GM21423 (cell line): ENCODE measurements around the gene LRCH1.
"Not testable (repeated sequence)": the region's sequence is repeated elsewhere in the genome, so short reads cannot be mapped to it uniquely, and the experiment has no call there.

ENCODE experiments used
- ATAC-seq: cut with Tn5 transposase; IDR thresholded peaks from one replicate; pipeline ENCODE4 v1.9.1; 2021; ENCODE audit warnings: mild to moderate bottlenecking, moderate library complexity; ENCODE audit not compliant: unreplicated experiment

The LRCH1 gene

GRCh38 chr13:46745062-46745461 is 192.1 kb downstream of the LRCH1 start:
- ATAC-seq, result no peak

- ATAC-seq, result no peak
These were observed 192.7 kb downstream of the LRCH1 start for GRCh38 chr13:46745706-46746105.

- no peak for ATAC-seq
These were observed 194.3 kb downstream of the LRCH1 start for GRCh38 chr13:46747031-46747820.

GRCh38 chr13:46748300-46748699 is 195.3 kb downstream of the LRCH1 start:
- no peak for ATAC-seq

- ATAC-seq, result no peak
These were observed 197.0 kb downstream of the LRCH1 start for GRCh38 chr13:46749951-46750350.

GRCh38 chr13:46751811-46752635 is 199.1 kb downstream of the LRCH1 start:
- ATAC-seq, result peak; percentile 92

GRCh38 chr13:46753137-46753536 is 200.2 kb downstream of the LRCH1 start:
- ATAC-seq, result no peak

GRCh38 chr13:46753917-46754316 is 200.9 kb downstream of the LRCH1 start:
- ATAC-seq, result no peak

GRCh38 chr13:46754812-46755211 is 201.8 kb downstream of the LRCH1 start:
- no peak for ATAC-seq

- not testable (repeated sequence) for ATAC-seq
These were observed 202.5 kb downstream of the LRCH1 start for GRCh38 chr13:46755508-46755907.

- ATAC-seq, result no peak
These were observed 204.0 kb downstream of the LRCH1 start for GRCh38 chr13:46756977-46757376.

GRCh38 chr13:46757640-46758039 is 204.7 kb downstream of the LRCH1 start:
- no peak for ATAC-seq

- ATAC-seq, result no peak
These were observed 206.9 kb downstream of the LRCH1 start for GRCh38 chr13:46759846-46760245.

- ATAC-seq, result no peak
These were observed 208.2 kb downstream of the LRCH1 start for GRCh38 chr13:46761174-46761573.

GRCh38 chr13:46761866-46762265 is 208.9 kb downstream of the LRCH1 start:
- no peak for ATAC-seq

- not testable (repeated sequence) for ATAC-seq
These were observed 217.0 kb downstream of the LRCH1 start for GRCh38 chr13:46769925-46770324.

GRCh38 chr13:46771693-46772092 is 218.7 kb downstream of the LRCH1 start:
- no peak for ATAC-seq

- ATAC-seq, result no peak
These were observed 220.6 kb downstream of the LRCH1 start for GRCh38 chr13:46773541-46773940.

- ATAC-seq, result no peak
These were observed 222.6 kb downstream of the LRCH1 start for GRCh38 chr13:46775385-46776107.

GRCh38 chr13:46778095-46778494 is 225.1 kb downstream of the LRCH1 start:
- no peak for ATAC-seq

GRCh38 chr13:46778890-46779289 is 225.9 kb downstream of the LRCH1 start:
- ATAC-seq, result no peak
